Cardiac muscle cell (in vitro differentiated cells and primary cell): ENCODE results near the gene CD40. TPM values are rescaled to one million over a fixed set of nuclear protein-coding genes. Genes with fewer than 3 reads are reported as not detected.

Experiments used
- DNase-seq, 2 donors: peaks; one replicate each; pipeline versions ENCODE4 v3.0.0 to v3.0.0-alpha.2; 2010 to 2017; ENCODE audit warnings: low read depth in 1 of 2, low spot score in 1 of 2
- H3K27ac ChIP-seq: fragments of 200-600 bp; sonication (generic); 2 replicates; pipeline ENCODE4 v1.5.1; 2016
- H3K27me3 ChIP-seq: fragments of 200-600 bp; sonication (generic); 2 replicates; pipeline ENCODE4 v1.6.0; 2016; ENCODE audit warnings: control low read depth
- H3K36me3 ChIP-seq: fragments of 200-600 bp; sonication (generic); 2 replicates; pipeline ENCODE4 v1.5.1; 2016; ENCODE audit warnings: control low read depth
- H3K4me1 ChIP-seq: fragments of 200-600 bp; sonication (generic); 2 replicates; pipeline ENCODE4 v1.8.1; 2017; ENCODE audit warnings: low read depth, mild to moderate bottlenecking, mixed run types
- H3K4me3 ChIP-seq: fragments of 200-600 bp; sonication (generic); 2 replicates; pipeline ENCODE4 v1.5.1; 2016; ENCODE audit warnings: mild to moderate bottlenecking
- H3K9me3 ChIP-seq: fragments of 200-600 bp; sonication (generic); 2 replicates; pipeline ENCODE4 v1.5.1; 2017; ENCODE audit warnings: low read depth, mild to moderate bottlenecking, control low read depth
- polyA plus RNA-seq: library from polyadenylated mRNA; unstranded; fragments of >200 nt; fragmentation: Nextera tagmentation; extraction: Ambion mirVana; gene quantifications from 2 replicates; pipeline ENCODE4 v1.2.1, GENCODE V29; 2016
- total RNA-seq: library from RNA; depleted of rRNA; stranded (reverse); fragments of >200 nt; gene quantifications from 2 replicates; pipeline ENCODE4 v1.2.3, GENCODE V29; 2016
- TF ChIP-seq, protein P1 (sequence below): IDR thresholded peaks from 2 replicates; pipeline ENCODE4 v1.5.1; 2012; ENCODE audit warnings: low read depth, mild to moderate bottlenecking, low read length

CD40 gene
- total and polyA plus RNA-seq, 2 experiments from 2014 or later = 0.42 to 1.5 TPM

DNA sequence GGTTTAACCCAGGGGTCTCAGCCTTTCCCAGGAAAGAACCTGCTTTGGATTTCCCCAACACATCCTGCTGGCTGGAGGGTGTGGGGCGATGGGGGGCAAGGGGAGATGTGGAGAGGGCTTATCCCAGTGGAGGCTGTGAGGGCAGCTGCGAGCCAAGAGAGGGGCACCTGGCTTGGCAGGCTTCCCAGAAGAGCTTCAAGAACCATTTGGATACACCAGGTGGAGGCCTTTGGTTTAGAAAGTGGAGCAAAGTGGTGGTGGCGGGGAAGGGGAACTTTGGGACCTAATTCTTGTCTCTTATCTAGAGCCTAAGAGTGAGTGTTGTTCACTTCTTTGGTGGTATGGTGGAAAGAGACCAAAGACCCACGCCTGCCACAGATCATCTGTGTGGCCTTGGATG is 12.4 kb downstream of the CD40 start:
- Histone ChIP-seq H3K27me3 (no peaks in the 10 kb centered on the region), H3K9me3 (no peaks in the 10 kb centered on the region), H3K4me3 (no peak overlapping the region), H3K36me3 (no peaks in the 10 kb centered on the region), H3K4me1 (peaks cover 10% of the 10 kb centered on the region), H3K27ac (no peak overlapping the region)
- TF ChIP-seq, protein P1, sequence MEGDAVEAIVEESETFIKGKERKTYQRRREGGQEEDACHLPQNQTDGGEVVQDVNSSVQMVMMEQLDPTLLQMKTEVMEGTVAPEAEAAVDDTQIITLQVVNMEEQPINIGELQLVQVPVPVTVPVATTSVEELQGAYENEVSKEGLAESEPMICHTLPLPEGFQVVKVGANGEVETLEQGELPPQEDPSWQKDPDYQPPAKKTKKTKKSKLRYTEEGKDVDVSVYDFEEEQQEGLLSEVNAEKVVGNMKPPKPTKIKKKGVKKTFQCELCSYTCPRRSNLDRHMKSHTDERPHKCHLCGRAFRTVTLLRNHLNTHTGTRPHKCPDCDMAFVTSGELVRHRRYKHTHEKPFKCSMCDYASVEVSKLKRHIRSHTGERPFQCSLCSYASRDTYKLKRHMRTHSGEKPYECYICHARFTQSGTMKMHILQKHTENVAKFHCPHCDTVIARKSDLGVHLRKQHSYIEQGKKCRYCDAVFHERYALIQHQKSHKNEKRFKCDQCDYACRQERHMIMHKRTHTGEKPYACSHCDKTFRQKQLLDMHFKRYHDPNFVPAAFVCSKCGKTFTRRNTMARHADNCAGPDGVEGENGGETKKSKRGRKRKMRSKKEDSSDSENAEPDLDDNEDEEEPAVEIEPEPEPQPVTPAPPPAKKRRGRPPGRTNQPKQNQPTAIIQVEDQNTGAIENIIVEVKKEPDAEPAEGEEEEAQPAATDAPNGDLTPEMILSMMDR = no peak
- no peak for DNase-seq

DNA sequence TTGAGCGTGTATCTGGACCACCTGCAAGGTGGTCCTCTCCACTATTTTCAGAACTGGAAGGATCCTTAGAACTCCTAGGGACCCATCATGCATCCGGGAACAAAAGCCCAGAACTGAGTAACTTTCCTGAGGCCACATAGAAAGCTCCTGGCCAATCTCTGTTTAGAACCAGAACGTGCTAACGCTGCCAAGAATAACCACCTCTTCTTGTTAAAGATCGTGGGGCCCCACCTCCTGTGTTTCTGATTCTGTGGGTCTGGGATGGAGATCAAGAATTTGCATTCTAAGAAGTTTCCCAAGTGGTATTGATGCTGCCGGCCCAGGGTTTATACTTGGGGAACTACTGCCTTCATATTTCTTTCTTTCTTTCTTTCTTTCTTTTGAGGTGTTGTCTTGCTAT is 13.3 kb downstream of the CD40 start:
- Histone ChIP-seq H3K9me3 (no peaks in the 10 kb centered on the region), H3K27me3 (no peaks in the 10 kb centered on the region), H3K4me1 (peaks cover 10% of the 10 kb centered on the region), H3K36me3 (no peaks in the 10 kb centered on the region), H3K4me3 (no peak overlapping the region), H3K27ac (no peak overlapping the region)
- TF ChIP-seq, protein P1 = no peak
- peak in 1 of 2 donors; percentile 61 for DNase-seq

DNA sequence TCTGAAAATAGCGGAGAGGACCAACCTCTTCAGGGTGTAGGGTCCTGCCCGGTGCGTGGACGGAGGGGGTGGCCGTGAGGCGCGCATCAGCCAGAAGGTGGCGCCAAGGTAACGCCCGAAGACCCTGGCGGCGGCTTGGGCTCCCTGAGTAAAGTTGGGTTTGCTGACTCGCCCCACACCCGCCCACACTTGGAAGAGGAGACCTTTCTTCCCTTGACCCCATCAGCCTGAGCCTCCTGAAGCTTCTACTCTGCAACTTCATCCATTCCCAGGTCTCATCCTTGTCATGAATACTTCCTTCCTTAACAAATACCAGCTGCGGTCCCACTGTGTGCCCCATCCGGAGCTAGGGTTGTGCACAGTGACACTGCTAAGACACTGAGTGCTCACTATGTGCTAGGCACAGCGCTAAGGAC is 14.6 kb downstream of the CD40 start:
- H3K4me3 ChIP-seq = no peak overlapping the region
- peak; percentile 73 to 84 for DNase-seq
- no peaks in the 10 kb centered on the region for H3K36me3 ChIP-seq
- no peak overlapping the region for H3K27ac ChIP-seq
- TF ChIP-seq, protein P1 = peak; percentile 89
- no peaks in the 10 kb centered on the region for H3K9me3 ChIP-seq
- no peaks in the 10 kb centered on the region for H3K27me3 ChIP-seq
- H3K4me1 ChIP-seq = peaks cover 10% of the 10 kb centered on the region

DNA sequence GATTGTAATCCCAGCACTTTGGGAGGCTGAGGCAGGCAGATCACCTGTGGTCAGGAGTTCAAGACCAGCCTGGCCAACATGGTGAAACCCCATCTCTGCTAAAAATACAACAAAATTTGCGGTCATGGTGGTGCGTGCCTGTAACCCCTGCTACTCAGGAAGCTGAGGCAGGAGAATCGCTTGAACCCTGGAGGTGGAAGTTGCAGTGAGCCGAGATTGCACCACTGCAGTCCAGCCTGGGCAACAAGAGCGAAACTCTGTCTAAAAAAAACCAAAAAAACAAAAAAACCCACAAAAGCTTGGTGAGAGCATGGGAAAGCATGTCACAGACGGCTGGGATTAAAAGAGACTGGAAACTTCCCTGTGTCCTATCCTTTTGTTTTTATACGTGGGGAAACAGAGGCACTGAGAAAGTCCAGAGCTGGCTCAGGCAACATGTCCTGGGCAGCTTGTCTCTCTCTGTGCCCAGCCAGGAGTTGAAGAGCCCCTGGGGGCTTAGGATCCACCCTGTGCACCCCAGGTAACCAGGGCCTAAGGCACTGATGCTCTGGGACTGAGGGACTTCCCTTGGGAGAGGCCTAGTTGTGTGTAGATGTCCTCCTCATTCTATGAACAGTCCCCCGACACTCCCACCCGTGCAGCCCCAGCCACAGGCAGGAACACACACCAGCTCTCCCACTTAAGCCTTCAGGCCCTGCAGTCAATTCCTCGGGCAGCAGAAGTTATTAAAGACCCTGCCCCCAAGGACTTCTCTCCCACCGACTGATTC is 16.0 kb downstream of the CD40 start:
- no peak overlapping the region for H3K27ac ChIP-seq
- no peaks in the 10 kb centered on the region for H3K36me3 ChIP-seq
- TF ChIP-seq, protein P1 = no peak
- DNase-seq = no peak
- no peaks in the 10 kb centered on the region for H3K27me3 ChIP-seq
- H3K9me3 ChIP-seq = no peaks in the 10 kb centered on the region
- H3K4me1 ChIP-seq = peaks cover 11% of the 10 kb centered on the region
- H3K4me3 ChIP-seq = no peak overlapping the region

DNA sequence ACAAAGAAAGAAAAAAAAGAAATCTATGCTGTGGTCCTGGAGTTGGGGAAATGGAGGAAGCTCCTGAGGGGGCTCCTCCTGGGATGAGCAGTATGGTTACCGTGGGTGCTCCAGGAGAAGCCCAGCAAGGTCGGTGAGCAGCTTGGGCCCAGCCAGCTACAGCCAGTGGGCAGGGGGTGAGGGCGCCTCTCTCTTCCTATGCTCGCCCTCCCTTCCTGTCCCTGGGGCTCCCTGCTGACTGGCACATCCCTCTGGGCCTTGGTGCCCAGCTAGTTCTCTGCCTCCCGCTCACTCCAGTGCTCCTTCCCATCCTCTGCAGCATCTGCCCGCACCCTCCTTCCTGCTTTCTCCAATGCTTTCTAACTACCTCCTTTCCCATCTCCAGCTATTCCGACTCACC is 16.6 kb downstream of the CD40 start:
- peaks cover 14% of the 10 kb centered on the region for H3K4me1 ChIP-seq
- H3K4me3 ChIP-seq = no peak overlapping the region
- TF ChIP-seq, protein P1 = no peak

More for the DNA sequence above, 16.6 kb downstream of the CD40 start:
- no peaks in the 10 kb centered on the region for H3K9me3 ChIP-seq
- no peak for DNase-seq
- H3K36me3 ChIP-seq = no peaks in the 10 kb centered on the region
- no peak overlapping the region for H3K27ac ChIP-seq
- H3K27me3 ChIP-seq = no peaks in the 10 kb centered on the region
